ENCODE data around the gene HRH1.
A peak's percentile ranks its signal among the peaks of the same experiment; 100 is the strongest.

Gene HRH1

DNA sequence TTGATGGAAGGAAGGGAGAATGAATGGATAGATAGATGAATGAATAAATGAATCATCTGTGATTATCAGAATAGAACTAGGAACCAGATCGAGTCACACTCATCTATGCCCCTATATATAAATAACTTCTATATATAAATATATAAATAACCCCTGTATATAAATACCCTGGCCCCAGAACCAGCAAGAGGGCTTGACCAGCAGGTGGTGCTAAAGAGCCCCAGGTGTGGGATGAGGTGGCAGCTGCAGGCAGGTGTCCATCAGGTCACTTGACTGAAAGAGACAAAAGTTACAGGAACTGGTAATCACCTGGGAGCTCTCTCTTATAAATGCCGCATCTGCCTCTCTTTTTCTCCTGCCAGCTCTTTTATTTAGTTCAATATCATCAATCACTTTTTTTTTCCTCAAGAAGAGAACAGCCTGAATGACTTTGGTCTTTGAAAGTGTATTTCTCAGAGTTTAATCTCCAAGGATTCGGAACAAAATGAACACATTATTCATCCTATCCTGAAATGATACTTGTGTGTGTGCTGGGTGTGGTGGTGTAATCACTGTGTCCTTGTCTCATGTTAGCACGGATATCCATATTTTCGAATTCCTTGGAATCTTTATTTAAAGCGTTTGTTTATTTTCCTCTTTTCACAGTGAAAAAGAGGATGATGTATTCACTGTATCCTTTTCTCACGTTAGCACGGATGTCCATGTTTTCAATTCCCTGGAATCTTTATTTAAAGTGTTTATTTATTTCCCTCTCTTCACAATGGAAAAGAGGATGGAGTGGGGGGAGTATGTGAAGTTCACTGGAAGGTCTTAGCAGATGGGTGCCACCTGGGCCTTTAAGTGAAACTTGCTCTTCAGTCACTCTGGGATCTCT lies 82.5 kb downstream of the HRH1 start:
- H2AFZ ChIP-seq (ENCODE audit: low read length) = no peak overlapping the region
- H3K4me1 ChIP-seq (ENCODE audit: insufficient read depth, low read length, severe bottlenecking) = no peaks in the 10 kb centered on the region
- no peaks in the 10 kb centered on the region for H3K9me3 ChIP-seq (ENCODE audit: low read length)
- H3K79me2 ChIP-seq (ENCODE audit: insufficient read depth, low read length) = no peaks in the 10 kb centered on the region
- no peak overlapping the region for H3K4me2 ChIP-seq (ENCODE audit: low read length)
- H4K20me1 ChIP-seq (ENCODE audit: insufficient read depth, low read length) = no peaks in the 10 kb centered on the region
- no peaks in the 10 kb centered on the region for H3K36me3 ChIP-seq (ENCODE audit: insufficient read depth, low read length)
- TF ChIP-seq, protein P1, sequence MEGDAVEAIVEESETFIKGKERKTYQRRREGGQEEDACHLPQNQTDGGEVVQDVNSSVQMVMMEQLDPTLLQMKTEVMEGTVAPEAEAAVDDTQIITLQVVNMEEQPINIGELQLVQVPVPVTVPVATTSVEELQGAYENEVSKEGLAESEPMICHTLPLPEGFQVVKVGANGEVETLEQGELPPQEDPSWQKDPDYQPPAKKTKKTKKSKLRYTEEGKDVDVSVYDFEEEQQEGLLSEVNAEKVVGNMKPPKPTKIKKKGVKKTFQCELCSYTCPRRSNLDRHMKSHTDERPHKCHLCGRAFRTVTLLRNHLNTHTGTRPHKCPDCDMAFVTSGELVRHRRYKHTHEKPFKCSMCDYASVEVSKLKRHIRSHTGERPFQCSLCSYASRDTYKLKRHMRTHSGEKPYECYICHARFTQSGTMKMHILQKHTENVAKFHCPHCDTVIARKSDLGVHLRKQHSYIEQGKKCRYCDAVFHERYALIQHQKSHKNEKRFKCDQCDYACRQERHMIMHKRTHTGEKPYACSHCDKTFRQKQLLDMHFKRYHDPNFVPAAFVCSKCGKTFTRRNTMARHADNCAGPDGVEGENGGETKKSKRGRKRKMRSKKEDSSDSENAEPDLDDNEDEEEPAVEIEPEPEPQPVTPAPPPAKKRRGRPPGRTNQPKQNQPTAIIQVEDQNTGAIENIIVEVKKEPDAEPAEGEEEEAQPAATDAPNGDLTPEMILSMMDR (IDR thresholded peaks at IDR 0.05; ENCODE audit: low read length) = peak; percentile 66
- TF ChIP-seq EZH2 (IDR thresholded peaks at IDR 0.05; ENCODE audit: borderline replicate concordance, low read length) = no peak
- no peaks in the 10 kb centered on the region for H3K27me3 ChIP-seq (ENCODE audit: insufficient read depth, low read length)
- no peaks in the 10 kb centered on the region for H3F3A ChIP-seq (ENCODE audit: insufficient read depth, low read length)
- no peak overlapping the region for H3K27ac ChIP-seq (ENCODE audit: low read depth, low read length, poor library complexity, severe bottlenecking)
- no peak overlapping the region for H3K9ac ChIP-seq (ENCODE audit: low read length)
- no peak overlapping the region for H3K4me3 ChIP-seq (ENCODE audit: low read depth, low read length, poor library complexity, severe bottlenecking)
- no peaks in the 10 kb centered on the region for H3K9me2 ChIP-seq (ENCODE audit: low read depth, low read length)

DNA sequence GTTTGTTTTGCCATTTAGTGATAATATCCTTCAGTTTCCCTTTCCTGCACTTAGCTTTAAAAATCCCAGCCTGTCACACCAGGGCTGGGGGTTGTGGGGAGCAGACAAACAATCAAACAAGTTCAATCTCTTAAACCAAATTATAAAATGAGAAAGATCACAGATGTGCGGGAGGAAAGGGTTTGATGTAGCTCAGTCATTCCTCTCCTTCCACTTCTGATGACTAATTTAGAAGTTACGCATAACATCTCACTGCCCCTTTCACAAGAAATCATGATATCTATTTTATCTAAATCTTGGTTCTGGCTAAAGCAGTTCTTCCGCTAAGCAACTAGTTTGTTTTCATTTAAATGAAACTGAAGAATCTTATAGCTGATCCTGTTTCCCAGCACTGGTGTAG lies 83.8 kb downstream of the HRH1 start:
- TF ChIP-seq, protein P1 (IDR thresholded peaks at IDR 0.05; ENCODE audit: low read length) = no peak
- TF ChIP-seq EZH2 (IDR thresholded peaks at IDR 0.05; ENCODE audit: borderline replicate concordance, low read length) = no peak
- no peak overlapping the region for H2AFZ ChIP-seq (ENCODE audit: low read length)
- H3K9me2 ChIP-seq (ENCODE audit: low read depth, low read length) = no peaks in the 10 kb centered on the region

DNA sequence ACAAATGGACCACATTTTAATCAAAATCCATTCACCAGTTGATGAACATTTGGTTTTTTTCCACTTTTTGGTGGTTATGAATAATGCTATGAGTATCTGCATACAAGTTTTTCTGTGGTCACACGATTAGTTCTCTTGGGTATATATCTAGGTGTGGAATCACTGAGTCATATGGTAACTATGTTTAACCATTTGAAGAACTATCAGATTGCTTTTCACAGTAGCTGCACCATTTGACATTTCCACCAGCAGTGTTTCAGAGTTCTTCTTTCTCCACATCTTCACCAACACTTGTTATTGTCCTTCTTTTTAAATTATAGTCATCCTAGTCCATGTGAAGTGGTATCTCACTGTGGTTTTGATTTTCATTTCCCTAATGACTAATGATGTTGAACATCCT lies 84.6 kb downstream of the HRH1 start:
- no peaks in the 10 kb centered on the region for H3K27me3 ChIP-seq (ENCODE audit: insufficient read depth, low read length)
- H3K4me2 ChIP-seq (ENCODE audit: low read length) = no peak overlapping the region
- no peaks in the 10 kb centered on the region for H3K9me3 ChIP-seq (ENCODE audit: low read length)
- no peaks in the 10 kb centered on the region for H3F3A ChIP-seq (ENCODE audit: insufficient read depth, low read length)
- H3K4me3 ChIP-seq (ENCODE audit: low read depth, low read length, poor library complexity, severe bottlenecking) = no peak overlapping the region
- H3K9me2 ChIP-seq (ENCODE audit: low read depth, low read length) = no peaks in the 10 kb centered on the region
- no peaks in the 10 kb centered on the region for H3K4me1 ChIP-seq (ENCODE audit: insufficient read depth, low read length, severe bottlenecking)
- no peaks in the 10 kb centered on the region for H3K79me2 ChIP-seq (ENCODE audit: insufficient read depth, low read length)
- H4K20me1 ChIP-seq (ENCODE audit: insufficient read depth, low read length) = no peaks in the 10 kb centered on the region
- no peak overlapping the region for H2AFZ ChIP-seq (ENCODE audit: low read length)
- H3K27ac ChIP-seq (ENCODE audit: low read depth, low read length, poor library complexity, severe bottlenecking) = no peak overlapping the region
- H3K9ac ChIP-seq (ENCODE audit: low read length) = no peak overlapping the region
- no peaks in the 10 kb centered on the region for H3K36me3 ChIP-seq (ENCODE audit: insufficient read depth, low read length)
- TF ChIP-seq, protein P1 (IDR thresholded peaks at IDR 0.05; ENCODE audit: low read length) = no peak
- TF ChIP-seq EZH2 (IDR thresholded peaks at IDR 0.05; ENCODE audit: borderline replicate concordance, low read length) = no peak

More for the DNA sequence above, 83.8 kb downstream of the HRH1 start:
- Histone ChIP-seq H3K9me3 (ENCODE audit: low read length) (no peaks in the 10 kb centered on the region), H3K27me3 (ENCODE audit: insufficient read depth, low read length) (no peaks in the 10 kb centered on the region), H3F3A (ENCODE audit: insufficient read depth, low read length) (no peaks in the 10 kb centered on the region), H3K4me2 (ENCODE audit: low read length) (no peak overlapping the region), H3K9ac (ENCODE audit: low read length) (no peak overlapping the region), H4K20me1 (ENCODE audit: insufficient read depth, low read length) (no peaks in the 10 kb centered on the region), H3K36me3 (ENCODE audit: insufficient read depth, low read length) (no peaks in the 10 kb centered on the region), H3K4me1 (ENCODE audit: insufficient read depth, low read length, severe bottlenecking) (no peaks in the 10 kb centered on the region), H3K79me2 (ENCODE audit: insufficient read depth, low read length) (no peaks in the 10 kb centered on the region), H3K4me3 (ENCODE audit: low read depth, low read length, poor library complexity, severe bottlenecking) (no peak overlapping the region), H3K27ac (ENCODE audit: low read depth, low read length, poor library complexity, severe bottlenecking) (no peak overlapping the region)
